HuH-7 (cell line): ENCODE measurements around the gene MACO1.

ENCODE experiments used
- DNase-seq: peaks from one replicate; pipeline ENCODE4 v3.0.0; 2011; ENCODE audit warnings: low spot score

The MACO1 gene

DNA sequence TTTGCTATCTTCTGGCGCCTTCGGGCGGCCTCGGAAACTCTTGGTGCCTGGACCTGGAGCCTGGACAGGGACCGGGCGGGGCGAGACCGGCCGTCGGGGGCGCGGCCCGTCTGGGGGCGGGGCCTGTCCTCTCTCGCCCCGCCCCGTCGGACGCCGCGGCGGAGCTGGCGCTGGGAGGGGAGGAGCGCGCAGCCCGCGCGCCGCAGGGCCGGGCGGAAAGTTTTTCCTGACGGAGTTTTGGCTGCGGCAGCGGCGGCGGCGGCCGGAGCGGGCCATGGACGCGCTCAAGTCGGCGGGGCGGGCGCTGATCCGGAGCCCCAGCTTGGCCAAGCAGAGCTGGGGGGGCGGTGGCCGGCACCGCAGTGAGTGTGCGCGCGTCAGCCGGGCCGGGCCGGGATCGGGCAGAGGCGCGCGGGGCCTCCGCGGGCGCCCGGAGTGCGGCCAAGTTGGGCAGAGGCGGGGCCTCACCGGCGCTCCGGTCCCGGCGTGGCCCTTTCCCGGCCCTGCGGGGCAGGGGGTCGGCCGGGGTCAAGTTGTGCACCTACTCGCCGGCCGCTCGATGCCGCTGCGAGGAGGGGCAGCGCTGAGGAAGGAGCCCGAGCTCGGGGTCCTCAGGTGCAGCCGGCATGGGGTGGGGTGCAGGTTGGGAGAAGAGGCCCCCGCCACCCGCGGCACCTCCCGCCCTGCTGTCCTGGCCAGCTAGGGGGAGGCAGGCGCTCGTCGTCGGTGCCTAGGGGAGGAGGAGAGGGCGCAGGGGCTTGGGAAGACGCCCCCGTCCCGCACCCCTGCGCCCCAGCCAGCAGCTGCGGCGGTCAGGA is 112.9 kb downstream of the MACO1 start, which contains the start of gene LDLRAP1:
LDLRAP1 (plus strand) TSS at position 182 of the 818 bp plus-strand sequence; CDS start at position 275, 93 bp downstream.
- DNase-seq: peak; percentile 79

DNA sequence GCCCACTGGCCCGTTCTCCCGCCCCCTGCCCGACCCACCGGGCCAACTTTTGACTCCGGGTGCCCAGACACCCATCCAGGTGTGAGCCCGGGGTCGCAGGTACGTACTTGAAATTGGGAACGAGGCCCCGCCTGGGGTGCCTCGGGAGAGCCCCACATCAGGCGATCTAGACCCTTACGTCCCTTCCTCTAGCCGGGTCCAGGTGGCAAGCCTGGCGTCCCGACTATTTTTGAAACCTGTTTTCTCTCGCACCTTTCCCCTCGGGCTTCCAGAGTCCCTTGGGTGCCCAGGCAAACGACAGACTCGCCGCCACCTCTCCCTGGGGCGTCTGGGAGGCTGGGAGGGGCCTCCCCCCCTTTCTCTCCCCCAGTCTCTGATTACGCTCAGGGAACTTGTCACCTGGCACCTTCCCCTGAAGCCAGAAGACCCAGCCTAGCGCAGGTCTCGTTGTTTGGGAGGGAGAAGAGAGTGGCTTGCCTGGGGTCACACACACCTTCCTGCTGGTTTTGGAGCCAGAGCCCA is 113.6 kb downstream of the MACO1 start:
- DNase-seq: no peak

DNA sequence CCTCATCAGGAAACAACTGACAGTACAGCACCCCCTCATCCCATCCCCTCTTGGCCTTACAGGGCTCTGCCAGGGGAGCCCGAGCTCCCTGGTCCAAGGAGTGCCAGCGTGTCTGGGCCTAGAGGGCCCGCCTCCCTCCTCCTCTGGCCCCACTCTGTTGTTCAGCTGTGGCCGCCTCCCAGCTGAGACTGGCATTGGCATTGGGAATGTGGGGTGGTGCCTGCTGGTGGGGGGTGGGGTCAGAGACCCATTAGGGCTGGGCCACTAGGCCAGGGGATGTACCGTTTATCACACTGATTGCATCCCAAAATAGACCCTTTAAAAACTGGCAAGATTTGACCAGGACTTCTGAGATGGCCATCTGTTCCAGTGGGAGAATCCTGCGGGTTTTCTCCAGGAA is 114.1 kb downstream of the MACO1 start:
- no peak for DNase-seq

DNA sequence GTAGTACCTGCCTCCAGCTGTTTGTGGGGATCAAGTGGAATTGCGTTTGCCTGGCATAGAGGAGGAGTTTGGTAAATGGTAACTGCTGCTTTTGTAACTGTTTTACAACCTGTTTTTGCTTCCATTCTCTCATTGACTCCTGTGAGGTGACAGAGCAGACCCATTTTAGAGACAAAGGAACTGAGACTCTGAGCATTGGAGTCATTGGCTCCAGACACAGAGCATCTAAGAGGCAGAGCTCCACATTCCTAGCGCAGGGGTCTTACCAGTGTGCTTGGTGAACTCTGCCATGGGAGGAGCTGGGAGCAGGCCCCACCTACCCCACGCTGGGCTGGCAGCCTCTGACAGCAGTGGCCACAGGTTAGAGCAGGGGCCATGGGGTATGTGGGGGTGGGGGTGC is 115.1 kb downstream of the MACO1 start:
- DNase-seq: no peak

DNA sequence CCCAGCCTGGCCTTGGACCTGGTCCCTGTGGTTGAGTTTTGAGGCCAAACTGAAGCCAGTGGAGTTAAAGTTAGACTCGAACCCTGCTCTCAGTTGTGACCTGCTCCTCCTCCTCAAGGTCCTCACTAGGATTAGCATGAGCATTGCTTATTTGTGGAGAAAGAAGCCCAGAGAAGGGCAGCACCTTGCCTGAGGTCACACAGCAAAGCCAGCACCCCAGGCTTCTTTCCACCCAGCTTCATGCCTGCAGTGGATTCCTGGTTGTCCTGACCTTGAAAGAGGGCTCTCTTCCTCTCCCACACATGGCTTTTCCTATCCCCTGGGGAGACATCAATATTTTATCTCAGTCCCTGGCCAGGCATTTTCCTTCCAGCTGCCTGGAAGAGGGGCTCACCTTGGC is 115.5 kb downstream of the MACO1 start:
- no peak for DNase-seq

DNA sequence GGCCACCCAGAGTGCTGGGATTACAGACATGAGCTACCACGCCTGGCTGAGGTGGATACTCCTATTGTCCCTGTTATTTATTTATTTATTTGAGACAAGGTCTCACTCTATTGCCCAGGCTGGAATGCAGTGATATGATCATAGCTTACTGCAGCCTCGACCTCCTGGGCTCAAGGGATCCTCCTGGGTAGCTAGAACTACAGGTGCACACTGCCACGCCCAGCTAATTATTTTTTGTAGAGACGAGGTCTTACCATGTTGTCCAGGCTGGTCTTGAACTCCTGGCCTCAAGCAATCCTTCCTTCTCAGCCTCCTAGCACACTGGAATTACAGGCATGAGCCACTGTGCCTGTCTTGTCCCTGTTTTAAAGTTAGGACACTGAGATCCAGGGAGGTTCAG is 117.9 kb downstream of the MACO1 start:
- no peak for DNase-seq

DNA sequence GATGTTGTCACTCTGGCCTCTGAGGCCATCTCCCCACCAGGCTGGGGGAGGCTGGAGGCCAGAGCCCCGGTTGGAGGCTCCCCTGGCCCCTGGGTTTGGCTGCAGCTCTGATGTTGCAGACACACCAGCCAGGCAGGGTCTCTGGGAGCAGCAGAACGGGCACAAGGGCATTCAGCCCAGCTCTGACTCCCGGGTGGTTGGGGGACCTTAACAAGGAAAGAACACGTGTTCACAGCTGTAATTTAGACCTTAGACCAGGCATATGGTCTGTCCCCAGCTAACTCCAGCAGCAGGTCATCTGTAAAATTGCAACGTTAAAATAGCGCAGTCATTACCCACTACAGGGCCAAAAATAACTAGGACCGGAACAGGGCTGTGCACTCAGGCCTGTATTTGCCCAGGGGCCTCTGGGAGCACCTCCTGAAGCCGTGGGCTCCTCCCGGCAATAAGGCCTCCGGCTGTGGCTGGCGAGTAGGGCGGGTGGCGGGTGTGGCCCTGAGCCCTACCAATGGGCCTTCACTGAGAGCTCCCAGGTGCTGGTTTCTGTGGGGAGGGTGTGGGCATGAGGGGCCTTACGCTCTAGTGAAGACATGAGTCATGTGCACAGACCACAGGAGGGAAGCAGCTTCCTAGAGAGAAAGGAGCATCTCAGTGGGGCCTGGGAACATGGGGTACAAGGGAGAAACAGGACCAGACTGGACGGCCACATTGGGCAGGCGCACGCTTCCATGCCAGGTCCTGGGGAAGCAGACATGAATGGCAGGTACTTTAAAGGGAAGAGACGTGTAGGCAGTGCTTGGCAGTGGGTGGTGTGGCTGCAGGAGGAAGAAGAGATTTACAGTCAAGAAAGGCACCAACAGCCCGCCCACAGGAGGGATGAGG is 118.8 kb downstream of the MACO1 start:
- DNase-seq: no peak
